ACC112 (cell line): ENCODE measurements around the gene PAX2.

Source experiments
- H2AFZ ChIP-seq: fragments of 200-600 bp; sonication (generic); one replicate; pipeline ENCODE4 v1.6.0; 2017; ENCODE audit warnings: antibody characterized with exemption, low read length; ENCODE audit not compliant: unreplicated experiment
- H3K27ac ChIP-seq: fragments of 200-600 bp; sonication (generic); 2 replicates; pipeline ENCODE4 v1.5.1; 2014; ENCODE audit warnings: low read depth, mild to moderate bottlenecking, antibody characterized with exemption, low read length, moderate library complexity
- H3K27me3 ChIP-seq: fragments of 200-600 bp; sonication (generic); 2 replicates; pipeline ENCODE4 v1.6.1; 2014; ENCODE audit warnings: mild to moderate bottlenecking, antibody characterized with exemption, low read length, moderate library complexity, mixed read lengths; ENCODE audit not compliant: insufficient read depth
- H3K36me3 ChIP-seq: fragments of 200-600 bp; sonication (generic); 2 replicates; pipeline ENCODE4 v1.6.1; 2016; ENCODE audit warnings: mild to moderate bottlenecking, antibody characterized with exemption, low read length, moderate library complexity, mixed read lengths; ENCODE audit not compliant: insufficient read depth
- H3K4me1 ChIP-seq: fragments of 200-600 bp; sonication (generic); one replicate; pipeline ENCODE4 v1.6.1; 2016; ENCODE audit warnings: low read length, mixed read lengths; ENCODE audit not compliant: insufficient read depth, unreplicated experiment, control insufficient read depth
- H3K4me3 ChIP-seq: fragments of 200-600 bp; sonication (generic); 2 replicates; pipeline ENCODE4 v1.5.1; 2014; ENCODE audit warnings: mild to moderate bottlenecking, low read depth, low read length
- H3K79me2 ChIP-seq: fragments of 200-600 bp; sonication (generic); one replicate; pipeline ENCODE4 v1.6.0; 2016; ENCODE audit warnings: low read length; ENCODE audit not compliant: control insufficient read depth, unreplicated experiment, insufficient read depth

Gene PAX2

DNA sequence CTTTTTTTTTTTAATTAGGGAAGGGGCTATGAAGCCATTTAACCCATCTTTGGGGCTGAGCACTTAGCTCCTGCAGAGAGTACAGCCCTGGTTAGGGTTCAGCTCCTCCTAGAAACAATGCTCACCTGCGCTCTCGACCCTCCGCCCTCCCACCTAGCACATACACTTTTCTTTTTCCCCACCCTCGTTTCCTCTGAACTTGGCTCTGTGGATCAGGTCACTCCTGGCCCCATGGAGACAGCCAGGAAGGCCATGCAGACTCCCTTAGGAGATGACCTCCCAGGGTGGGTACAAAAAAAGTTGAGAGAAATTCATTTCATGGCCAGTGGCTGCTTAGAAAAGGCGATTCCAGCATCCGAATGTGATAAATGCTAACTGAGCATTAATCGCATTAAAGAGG is 15.8 kb downstream of the PAX2 start:
- H3K36me3 ChIP-seq: no peaks in the 10 kb centered on the region
- peaks cover 93% of the 10 kb centered on the region for H3K27me3 ChIP-seq
- H3K79me2 ChIP-seq: no peaks in the 10 kb centered on the region
- no peak overlapping the region for H3K27ac ChIP-seq
- no peak overlapping the region for H2AFZ ChIP-seq
- H3K4me3 ChIP-seq: no peak overlapping the region
- no peaks in the 10 kb centered on the region for H3K4me1 ChIP-seq

DNA sequence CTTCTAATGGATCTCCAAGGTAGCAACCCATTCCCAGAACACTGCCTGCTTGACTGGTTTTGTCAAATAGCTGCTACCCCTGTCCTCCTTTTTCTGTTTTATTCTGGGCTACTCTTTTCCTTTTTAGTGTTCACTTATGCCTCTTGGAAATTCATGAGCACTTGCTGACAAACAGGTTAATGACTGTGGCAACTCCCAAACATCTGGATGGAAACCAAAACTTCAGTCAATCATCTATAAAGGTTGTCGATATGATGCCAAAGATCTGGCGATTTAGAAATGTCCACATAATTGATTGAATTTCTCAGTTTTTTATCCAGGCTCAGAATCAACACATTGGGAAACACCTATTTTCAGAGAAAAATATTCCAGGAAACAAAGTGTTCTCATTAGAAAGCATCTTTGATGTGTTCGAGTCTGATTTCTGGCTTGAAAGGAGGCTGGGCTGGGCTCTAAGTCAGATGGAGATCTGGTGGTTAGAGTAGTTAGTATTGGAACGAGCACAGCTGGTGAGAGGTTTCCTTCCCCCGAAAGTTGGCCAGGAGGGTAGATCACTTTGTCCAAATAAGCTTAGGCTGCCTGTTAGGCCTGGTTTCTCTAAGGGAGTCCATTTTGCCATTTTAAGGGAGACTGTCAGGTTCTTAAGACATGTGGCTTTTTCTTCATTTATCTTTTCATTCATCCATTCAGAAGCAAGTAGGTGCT is 17.8 kb downstream of the PAX2 start:
- H3K79me2 ChIP-seq: no peaks in the 10 kb centered on the region
- no peak overlapping the region for H3K4me3 ChIP-seq
- H3K4me1 ChIP-seq: no peaks in the 10 kb centered on the region
- H3K27ac ChIP-seq: no peak overlapping the region
- peaks cover 96% of the 10 kb centered on the region for H3K27me3 ChIP-seq
- H3K36me3 ChIP-seq: no peaks in the 10 kb centered on the region
- no peak overlapping the region for H2AFZ ChIP-seq

DNA sequence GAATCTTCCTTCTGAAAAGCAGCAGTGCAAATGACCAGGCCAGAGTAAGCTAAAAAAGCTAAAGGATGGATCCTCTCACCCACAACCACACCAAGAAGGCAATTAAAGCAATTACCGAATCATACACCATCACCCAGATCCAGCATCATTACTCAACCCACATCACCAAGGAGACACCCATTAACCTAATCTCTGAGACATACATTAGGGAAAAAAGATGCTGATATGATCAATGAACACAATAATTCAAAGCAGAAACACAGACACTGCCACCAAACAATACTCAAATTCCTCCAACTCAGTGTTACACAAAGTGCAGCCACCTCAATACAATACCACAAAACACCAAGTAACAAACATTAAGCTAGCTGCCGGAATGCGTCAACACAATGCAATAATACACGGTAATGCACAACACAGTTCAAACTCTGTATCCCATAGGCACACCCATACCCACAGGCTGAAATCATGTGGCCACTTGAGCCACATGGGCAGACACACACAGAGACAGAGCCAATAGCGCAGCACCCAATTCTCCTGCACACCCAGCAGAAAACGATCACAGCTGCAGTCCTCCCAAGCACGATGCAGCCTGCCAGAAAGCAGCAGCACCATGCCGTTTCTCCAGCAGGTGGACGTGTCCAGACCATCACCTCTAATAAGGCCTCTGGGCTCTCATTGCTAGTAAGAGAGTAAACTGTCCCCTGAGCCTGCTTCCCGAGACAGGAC is 21.5 kb downstream of the PAX2 start:
- H2AFZ ChIP-seq: no peak overlapping the region
- no peak overlapping the region for H3K4me3 ChIP-seq
- H3K27ac ChIP-seq: no peak overlapping the region
- H3K4me1 ChIP-seq: no peaks in the 10 kb centered on the region
- peaks cover 81% of the 10 kb centered on the region for H3K27me3 ChIP-seq
- H3K79me2 ChIP-seq: no peaks in the 10 kb centered on the region
- H3K36me3 ChIP-seq: no peaks in the 10 kb centered on the region

DNA sequence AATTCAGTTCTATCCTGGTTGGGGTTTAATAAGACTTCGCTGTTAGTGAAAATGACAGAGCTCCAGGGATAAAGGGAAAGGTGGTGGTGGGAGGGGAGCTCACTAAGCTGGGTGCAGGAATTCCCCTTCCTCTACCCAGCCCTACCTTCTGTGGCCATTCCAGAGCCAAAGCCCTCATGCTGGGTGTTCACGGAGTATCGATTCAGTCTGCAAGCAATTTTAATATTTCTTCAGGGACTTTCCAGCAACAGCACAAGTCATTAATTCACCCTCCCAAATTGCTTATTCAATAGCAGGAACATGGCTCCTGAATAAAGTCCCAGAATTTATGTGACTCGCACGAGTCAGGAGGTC is 22.0 kb downstream of the PAX2 start:
- no peak overlapping the region for H3K27ac ChIP-seq
- H3K27me3 ChIP-seq: peaks cover 76% of the 10 kb centered on the region
- no peaks in the 10 kb centered on the region for H3K4me1 ChIP-seq
- H3K79me2 ChIP-seq: no peaks in the 10 kb centered on the region
- H3K4me3 ChIP-seq: no peak overlapping the region
- no peaks in the 10 kb centered on the region for H3K36me3 ChIP-seq
- no peak overlapping the region for H2AFZ ChIP-seq

DNA sequence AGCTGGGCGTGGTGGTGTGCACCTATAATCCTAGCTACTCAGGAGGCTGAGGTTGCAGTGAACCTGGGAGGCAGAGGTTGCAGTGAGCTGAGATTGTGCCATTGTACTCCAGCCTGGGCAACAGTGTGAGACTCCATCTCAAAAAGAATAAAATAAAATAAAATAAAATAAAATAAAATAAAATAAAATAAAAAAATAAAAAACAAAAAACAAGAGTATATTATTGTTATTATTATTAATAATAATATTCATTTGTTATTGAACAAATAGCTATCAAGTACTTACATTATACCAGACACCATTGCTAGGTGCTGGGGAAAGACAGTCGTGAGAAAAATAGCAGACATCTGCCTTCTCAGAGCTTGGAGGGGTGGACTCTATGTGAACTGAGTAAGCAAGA is 24.1 kb downstream of the PAX2 start:
- Histone ChIP-seq H3K27me3 (peaks cover 79% of the 10 kb centered on the region), H2AFZ (no peak overlapping the region), H3K4me3 (no peak overlapping the region), H3K36me3 (no peaks in the 10 kb centered on the region), H3K79me2 (no peaks in the 10 kb centered on the region), H3K27ac (no peak overlapping the region), H3K4me1 (no peaks in the 10 kb centered on the region)

DNA sequence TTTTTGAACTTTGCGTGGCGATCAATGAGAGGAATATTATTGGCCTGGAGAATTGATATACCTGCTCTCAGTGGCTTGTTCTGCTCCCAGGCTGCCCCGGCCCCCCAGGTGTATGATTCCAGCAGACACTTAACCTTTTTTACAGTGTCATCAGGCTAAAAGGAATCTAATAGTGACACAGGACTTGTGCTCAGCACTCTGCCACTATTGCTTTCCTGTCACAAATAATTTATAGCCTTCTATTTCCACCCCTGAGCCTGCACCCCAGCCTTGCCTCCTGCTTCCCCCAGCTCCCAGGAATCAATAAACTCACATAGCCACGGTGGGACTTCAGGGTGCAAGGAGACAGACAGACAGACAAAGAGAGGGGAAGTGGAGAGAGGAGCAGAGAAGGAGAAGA is 28.3 kb downstream of the PAX2 start:
- no peaks in the 10 kb centered on the region for H3K4me1 ChIP-seq
- peaks cover 75% of the 10 kb centered on the region for H3K27me3 ChIP-seq
- H3K36me3 ChIP-seq: no peaks in the 10 kb centered on the region
- H3K27ac ChIP-seq: no peak overlapping the region
- no peak overlapping the region for H3K4me3 ChIP-seq
- no peak overlapping the region for H2AFZ ChIP-seq
- no peaks in the 10 kb centered on the region for H3K79me2 ChIP-seq

DNA sequence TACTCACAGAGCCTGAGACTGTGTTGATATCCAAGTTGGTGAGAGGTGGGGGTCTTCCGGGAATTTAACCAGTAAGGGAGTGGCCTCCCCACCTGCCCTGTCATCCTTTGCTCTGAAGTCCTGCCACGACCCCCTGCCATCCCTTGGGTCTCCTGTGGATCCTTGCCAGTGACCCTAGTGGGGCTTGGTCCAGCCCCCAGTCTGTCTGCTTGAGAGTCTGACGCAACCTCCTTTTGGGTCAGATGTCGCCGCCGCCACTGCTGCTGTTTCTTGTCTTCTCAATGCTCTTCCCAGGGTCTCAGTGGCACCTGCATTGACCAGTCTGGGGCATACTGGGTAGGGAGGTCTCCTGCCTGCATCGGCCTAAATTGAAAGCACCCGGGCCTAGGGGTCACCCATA is 28.8 kb downstream of the PAX2 start:
- H3K27me3 ChIP-seq: peaks cover 81% of the 10 kb centered on the region
- no peaks in the 10 kb centered on the region for H3K36me3 ChIP-seq
- no peak overlapping the region for H3K4me3 ChIP-seq
- no peaks in the 10 kb centered on the region for H3K79me2 ChIP-seq
- H3K4me1 ChIP-seq: no peaks in the 10 kb centered on the region
- no peak overlapping the region for H2AFZ ChIP-seq
- no peak overlapping the region for H3K27ac ChIP-seq

DNA sequence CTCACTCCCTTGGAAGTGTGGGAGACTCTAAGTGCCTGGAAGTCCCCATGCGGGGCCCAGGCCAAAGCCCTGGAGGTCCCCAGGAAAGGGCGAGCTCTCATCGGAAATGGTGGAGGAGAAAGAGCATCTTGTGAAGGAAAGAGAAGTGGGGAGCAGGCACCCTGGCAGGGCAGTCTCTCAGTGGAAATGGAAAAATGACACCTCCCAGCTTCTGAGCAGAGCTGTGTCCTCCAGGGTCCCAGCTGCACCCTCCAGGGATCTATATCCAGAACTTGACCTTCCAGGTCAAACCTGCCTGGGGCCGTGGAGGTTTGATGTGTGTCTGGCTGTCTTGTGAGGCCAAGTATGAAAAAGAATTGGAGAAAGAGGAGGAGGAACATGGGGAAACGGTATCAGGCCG is 29.5 kb downstream of the PAX2 start:
- Histone ChIP-seq H3K27me3 (peaks cover 85% of the 10 kb centered on the region), H3K4me1 (no peaks in the 10 kb centered on the region), H3K36me3 (no peaks in the 10 kb centered on the region), H3K79me2 (no peaks in the 10 kb centered on the region), H3K27ac (no peak overlapping the region), H3K4me3 (no peak overlapping the region), H2AFZ (no peak overlapping the region)

DNA sequence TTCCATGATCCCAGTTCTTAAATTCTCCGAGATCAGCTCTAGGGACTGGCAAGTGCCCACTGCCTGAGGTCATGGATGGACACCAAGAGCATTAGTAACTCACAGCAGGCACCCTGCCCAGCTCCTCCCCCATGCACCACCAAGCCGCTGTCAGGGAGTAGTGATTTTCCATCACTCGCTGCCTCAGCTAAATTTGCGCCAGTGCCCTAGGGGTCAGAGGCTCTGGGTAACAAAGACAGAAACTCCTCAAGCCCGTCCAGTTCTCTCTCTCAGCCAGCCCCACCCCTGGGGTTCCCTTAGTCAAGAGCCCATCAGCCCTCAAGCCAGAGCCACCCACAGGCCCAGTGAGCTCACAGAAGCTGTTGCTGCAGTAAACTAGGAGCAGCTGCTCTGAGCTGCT is 30.0 kb downstream of the PAX2 start:
- no peaks in the 10 kb centered on the region for H3K36me3 ChIP-seq
- H3K27ac ChIP-seq: no peak overlapping the region
- H3K27me3 ChIP-seq: peaks cover 84% of the 10 kb centered on the region
- no peaks in the 10 kb centered on the region for H3K4me1 ChIP-seq
- no peak overlapping the region for H2AFZ ChIP-seq
- no peak overlapping the region for H3K4me3 ChIP-seq
- H3K79me2 ChIP-seq: no peaks in the 10 kb centered on the region

DNA sequence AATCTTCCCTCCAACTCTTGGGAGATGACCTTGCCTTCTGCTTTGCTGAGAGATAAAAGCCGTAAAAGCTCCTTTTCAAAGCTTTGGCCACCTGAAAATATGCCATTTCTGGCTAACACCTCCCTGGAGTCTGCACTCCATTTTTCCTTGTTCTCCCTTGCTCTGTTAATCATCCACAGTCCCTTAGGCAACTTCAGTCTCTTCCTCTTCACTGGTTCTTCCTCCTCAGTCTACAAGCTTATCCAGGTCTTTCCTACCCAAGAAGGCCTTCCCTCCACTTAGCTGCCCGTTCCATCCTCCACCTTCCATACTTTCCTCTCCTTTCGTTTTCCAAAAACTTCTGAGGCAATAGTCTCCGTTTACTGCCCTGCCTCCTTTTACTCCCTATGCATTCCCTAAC is 30.5 kb downstream of the PAX2 start:
- Histone ChIP-seq H3K79me2 (no peaks in the 10 kb centered on the region), H2AFZ (no peak overlapping the region), H3K36me3 (no peaks in the 10 kb centered on the region), H3K4me1 (no peaks in the 10 kb centered on the region), H3K27ac (no peak overlapping the region), H3K4me3 (no peak overlapping the region), H3K27me3 (peaks cover 84% of the 10 kb centered on the region)

DNA sequence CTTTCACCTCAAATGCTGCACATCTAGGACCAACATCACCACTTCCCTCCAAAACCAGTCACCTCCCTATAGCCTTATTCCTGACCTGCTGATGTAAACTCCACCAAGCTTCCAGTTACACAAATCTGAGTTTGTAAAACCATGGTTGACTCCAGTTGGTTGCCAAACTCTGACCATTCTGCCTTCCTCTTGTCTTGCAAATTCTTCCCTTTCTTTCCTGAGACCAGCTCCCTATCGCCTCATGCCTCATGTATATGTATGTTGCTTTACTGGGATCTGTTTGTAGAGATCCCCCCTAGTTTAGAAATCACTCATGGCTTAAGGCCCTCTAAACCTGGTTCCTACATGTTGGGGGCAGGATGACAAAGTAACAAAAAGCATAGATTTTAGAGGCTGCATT is 31.3 kb downstream of the PAX2 start:
- Histone ChIP-seq H3K4me1 (no peaks in the 10 kb centered on the region), H3K36me3 (no peaks in the 10 kb centered on the region), H3K27me3 (peaks cover 84% of the 10 kb centered on the region), H3K79me2 (no peaks in the 10 kb centered on the region), H3K4me3 (no peak overlapping the region), H2AFZ (no peak overlapping the region), H3K27ac (no peak overlapping the region)
